Measurements from ENCODE around the gene EPN3.
A peak's percentile ranks its signal among the peaks of the same experiment; 100 is the strongest.

The EPN3 gene

GRCh38 chr17:50532452-50533024 is at the start of gene EPN3:
EPN3 (plus strand) TSS chr17:50532735; CDS start chr17:50536557, 3,822 bp downstream.
- H3K27ac Mint-ChIP-seq = no peak within 1 kb of the TSS
- no peaks in the 10 kb centered on the region for H3K9me3 Mint-ChIP-seq (ENCODE audit: low read depth)
- H3K27me3 Mint-ChIP-seq = peaks cover 34% of the 10 kb centered on the region
- peaks cover 23% of the 10 kb centered on the region for H3K4me1 Mint-ChIP-seq (ENCODE audit: low read depth)
- peaks cover 2% of the 10 kb centered on the region for H3K36me3 Mint-ChIP-seq
- peak within 1 kb of the TSS; percentile 61 for H3K4me3 Mint-ChIP-seq

GRCh38 chr17:50483266-50483665 is 49.3 kb upstream of the EPN3 start:
- Mint-ChIP-seq H3K27ac (no peak overlapping the region), H3K4me3 (no peak overlapping the region), H3K36me3 (peaks cover 2% of the 10 kb centered on the region), H3K27me3 (no peaks in the 10 kb centered on the region), H3K4me1 (ENCODE audit: low read depth) (peaks cover 23% of the 10 kb centered on the region), H3K9me3 (ENCODE audit: low read depth) (no peaks in the 10 kb centered on the region)

DNA sequence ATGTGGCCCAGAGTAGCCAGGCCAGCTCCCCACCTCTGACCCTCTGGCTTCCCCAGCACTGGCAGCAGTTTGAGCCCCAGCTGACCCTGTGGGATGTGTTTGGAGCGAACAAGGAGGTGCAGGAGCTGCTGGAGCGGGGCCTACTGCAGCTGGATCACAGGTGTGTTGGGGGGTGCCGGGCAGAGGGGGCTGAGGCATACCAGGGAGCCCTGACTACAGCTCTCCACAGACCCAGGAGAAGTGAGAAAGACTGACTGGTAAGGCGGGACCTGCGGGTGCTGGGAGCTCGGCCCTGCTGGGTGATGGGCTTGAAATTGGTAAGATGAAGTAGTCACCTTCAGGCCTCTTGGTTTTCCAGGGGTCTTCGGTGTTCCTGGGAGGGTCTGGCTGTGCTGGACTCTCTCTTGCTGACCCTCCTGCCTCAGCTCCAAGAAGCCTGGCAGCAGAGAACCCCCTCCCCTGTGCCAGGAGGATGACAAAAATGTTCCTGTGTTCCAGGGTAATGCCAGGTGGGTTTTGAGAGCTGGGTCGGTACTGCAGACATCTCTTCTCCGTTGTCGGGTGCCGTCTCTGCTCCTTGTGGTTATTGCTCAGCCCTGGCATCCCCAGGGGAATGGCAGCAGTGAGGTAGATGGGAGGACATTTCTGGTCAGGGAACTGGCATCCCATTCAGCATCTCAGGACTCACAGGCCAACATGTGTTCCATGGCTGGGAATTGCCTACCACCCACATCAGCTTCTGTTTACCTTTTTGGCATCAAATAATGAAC is 48.0 kb upstream of the EPN3 start:
- Mint-ChIP-seq H3K4me1 (ENCODE audit: low read depth) (peaks cover 18% of the 10 kb centered on the region), H3K27me3 (no peaks in the 10 kb centered on the region), H3K9me3 (ENCODE audit: low read depth) (no peaks in the 10 kb centered on the region), H3K4me3 (no peak overlapping the region), H3K27ac (no peak overlapping the region), H3K36me3 (peaks cover 2% of the 10 kb centered on the region)

DNA sequence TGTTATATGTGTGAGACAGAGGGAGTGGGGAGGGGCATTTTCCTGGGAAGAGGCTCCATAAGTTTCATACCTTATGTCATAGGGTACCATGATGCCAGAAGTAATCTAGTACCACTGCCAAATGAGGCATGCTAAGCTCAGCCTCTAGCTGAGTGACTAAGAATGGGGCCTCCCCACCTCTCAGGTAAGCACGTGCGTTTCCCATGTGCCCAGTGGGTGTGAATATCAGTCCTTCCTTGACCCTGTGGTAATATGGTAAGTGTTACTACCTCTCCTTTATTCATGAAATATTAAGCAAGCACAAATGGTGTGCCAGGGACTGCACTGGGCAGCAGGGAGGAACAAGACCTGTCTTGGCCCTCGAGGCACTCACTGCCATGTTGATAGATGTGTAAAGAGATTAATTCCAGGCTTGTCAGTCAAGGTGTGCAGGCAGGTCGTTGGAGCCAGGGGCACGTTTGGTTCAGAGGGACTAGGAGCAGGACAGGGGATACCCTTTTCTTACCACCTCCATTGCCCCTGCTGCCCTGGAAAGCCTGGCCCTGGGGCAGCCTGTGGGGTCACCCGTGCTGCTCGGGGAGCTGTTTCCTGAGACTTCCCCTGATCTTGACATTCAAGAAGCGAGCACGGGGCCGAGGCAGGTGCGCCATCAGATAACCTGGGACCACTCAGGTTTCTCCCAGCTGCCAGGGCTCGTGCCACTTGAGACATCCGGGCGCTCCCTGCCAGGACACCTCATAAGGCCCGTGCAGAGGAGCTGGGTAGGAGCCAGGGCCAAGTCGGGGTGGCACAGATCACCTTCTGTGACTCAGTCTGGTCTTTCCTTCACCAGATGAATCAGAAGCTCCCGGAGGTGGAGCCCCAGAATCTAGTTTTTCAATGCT is 45.1 kb upstream of the EPN3 start:
- Mint-ChIP-seq H3K9me3 (ENCODE audit: low read depth) (no peaks in the 10 kb centered on the region), H3K4me1 (ENCODE audit: low read depth) (peaks cover 6% of the 10 kb centered on the region), H3K36me3 (peaks cover 4% of the 10 kb centered on the region), H3K27me3 (no peaks in the 10 kb centered on the region), H3K27ac (no peak overlapping the region), H3K4me3 (no peak overlapping the region)

DNA sequence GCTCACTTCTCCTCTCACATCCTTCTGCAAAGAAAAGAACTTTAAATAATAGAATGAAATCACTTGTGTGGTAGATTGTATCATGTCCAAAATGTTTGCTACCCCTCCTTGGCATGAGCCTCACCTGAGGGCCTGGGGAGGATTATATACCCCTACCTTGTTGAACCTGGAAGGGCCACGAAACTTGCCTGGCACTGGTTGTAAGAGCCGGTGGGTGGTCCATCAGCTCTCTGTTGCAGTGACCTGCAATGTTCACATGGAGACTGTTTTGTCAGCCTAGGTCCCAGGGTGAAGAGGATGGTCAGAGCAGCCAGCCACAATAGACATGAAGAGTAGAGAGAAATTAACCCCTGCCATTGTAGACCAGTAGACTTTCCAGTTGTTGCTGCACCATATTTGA is 43.7 kb upstream of the EPN3 start:
- Mint-ChIP-seq H3K36me3 (peaks cover 2% of the 10 kb centered on the region), H3K27me3 (no peaks in the 10 kb centered on the region), H3K4me1 (ENCODE audit: low read depth) (peaks cover 2% of the 10 kb centered on the region), H3K4me3 (no peak overlapping the region), H3K9me3 (ENCODE audit: low read depth) (no peaks in the 10 kb centered on the region), H3K27ac (no peak overlapping the region)

DNA sequence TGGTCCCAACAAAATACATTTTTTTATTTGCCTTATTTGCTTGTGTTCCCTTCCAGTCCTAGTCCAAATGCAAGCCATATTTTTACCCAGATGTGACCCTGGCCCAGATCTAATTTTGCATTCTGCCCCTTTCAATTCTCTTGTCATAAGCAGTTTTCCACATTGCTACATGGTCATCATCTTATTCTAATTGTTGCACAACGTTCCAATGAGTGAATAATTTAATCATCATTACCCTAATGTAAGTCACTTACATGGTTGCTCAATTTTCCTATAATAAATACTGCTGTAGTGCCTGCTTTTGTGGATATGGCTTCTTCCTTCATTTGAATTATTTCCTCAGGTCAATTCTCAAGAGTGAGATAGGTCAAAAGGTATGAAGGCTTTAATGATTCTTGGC is 41.0 kb upstream of the EPN3 start:
- H3K4me1 Mint-ChIP-seq (ENCODE audit: low read depth) = peaks cover 2% of the 10 kb centered on the region
- no peaks in the 10 kb centered on the region for H3K9me3 Mint-ChIP-seq (ENCODE audit: low read depth)
- H3K27me3 Mint-ChIP-seq = no peaks in the 10 kb centered on the region
- H3K4me3 Mint-ChIP-seq = no peak overlapping the region
- peaks cover 2% of the 10 kb centered on the region for H3K36me3 Mint-ChIP-seq
- H3K27ac Mint-ChIP-seq = no peak overlapping the region

GRCh38 chr17:50492214-50492613 is 40.3 kb upstream of the EPN3 start:
- H3K4me1 Mint-ChIP-seq (ENCODE audit: low read depth) = peaks cover 2% of the 10 kb centered on the region
- no peaks in the 10 kb centered on the region for H3K9me3 Mint-ChIP-seq (ENCODE audit: low read depth)
- no peak overlapping the region for H3K4me3 Mint-ChIP-seq
- no peaks in the 10 kb centered on the region for H3K27me3 Mint-ChIP-seq
- H3K27ac Mint-ChIP-seq = no peak overlapping the region
- H3K36me3 Mint-ChIP-seq = peaks cover 2% of the 10 kb centered on the region

- no peaks in the 10 kb centered on the region for H3K9me3 Mint-ChIP-seq (ENCODE audit: low read depth)
- peaks cover 2% of the 10 kb centered on the region for H3K36me3 Mint-ChIP-seq
- no peak overlapping the region for H3K4me3 Mint-ChIP-seq
- no peak overlapping the region for H3K27ac Mint-ChIP-seq
- no peaks in the 10 kb centered on the region for H3K27me3 Mint-ChIP-seq
- H3K4me1 Mint-ChIP-seq (ENCODE audit: low read depth) = no peaks in the 10 kb centered on the region
These were observed 38.8 kb upstream of the EPN3 start for GRCh38 chr17:50493744-50494143.

DNA sequence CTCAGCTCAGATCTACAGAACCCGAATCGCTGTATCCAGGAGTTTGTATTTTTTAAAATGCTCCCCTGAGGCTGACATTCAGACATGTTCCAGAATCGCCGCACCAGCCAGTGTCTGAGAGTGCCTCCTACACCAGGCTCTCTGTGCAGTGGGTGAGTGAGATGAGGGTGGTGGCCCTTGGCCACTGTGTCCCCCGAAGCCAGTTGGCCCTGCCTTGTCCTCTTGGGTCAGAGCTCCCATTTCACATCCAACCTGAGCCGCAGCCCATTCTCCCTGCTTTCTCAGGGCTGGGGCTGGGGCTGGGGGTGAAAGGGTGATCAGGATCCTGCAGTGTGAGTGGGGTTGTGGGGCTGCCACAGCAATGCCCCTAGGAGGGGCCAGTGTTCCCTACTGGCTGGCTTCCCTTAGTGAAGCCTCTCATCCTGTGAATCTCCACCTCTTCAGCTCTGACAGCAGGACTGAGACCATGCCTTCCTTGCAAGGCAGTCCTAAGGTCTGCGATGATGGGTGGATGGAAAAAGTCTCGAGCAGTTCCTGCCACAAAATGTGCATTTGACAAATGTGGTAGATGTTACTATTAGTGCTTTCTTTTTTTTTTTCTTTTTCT is 37.2 kb upstream of the EPN3 start:
- Mint-ChIP-seq H3K27ac (no peak overlapping the region), H3K36me3 (peaks cover 2% of the 10 kb centered on the region), H3K4me1 (ENCODE audit: low read depth) (no peaks in the 10 kb centered on the region), H3K9me3 (ENCODE audit: low read depth) (no peaks in the 10 kb centered on the region), H3K27me3 (no peaks in the 10 kb centered on the region), H3K4me3 (no peak overlapping the region)

DNA sequence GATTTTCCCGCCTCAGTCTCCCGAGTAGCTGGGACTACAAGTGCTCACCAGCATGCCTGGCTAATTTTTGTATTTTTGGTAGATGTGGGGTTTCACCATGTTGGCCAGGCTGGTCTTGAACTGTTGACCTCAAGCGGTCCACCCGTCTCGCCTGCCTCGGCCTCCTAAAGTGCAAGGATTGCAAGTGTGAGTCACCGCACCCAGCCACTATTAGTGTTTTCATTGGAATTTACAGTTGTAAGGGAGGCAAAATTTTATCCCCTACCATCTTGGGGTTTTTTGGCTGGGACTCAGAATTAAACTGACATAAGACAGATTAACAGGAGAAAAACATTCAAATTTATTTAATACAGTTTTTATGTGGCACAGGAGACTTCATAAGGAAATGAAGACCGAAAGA is 36.6 kb upstream of the EPN3 start:
- Mint-ChIP-seq H3K27me3 (no peaks in the 10 kb centered on the region), H3K36me3 (peaks cover 2% of the 10 kb centered on the region), H3K9me3 (ENCODE audit: low read depth) (no peaks in the 10 kb centered on the region), H3K4me1 (ENCODE audit: low read depth) (no peaks in the 10 kb centered on the region), H3K27ac (no peak overlapping the region), H3K4me3 (no peak overlapping the region)

DNA sequence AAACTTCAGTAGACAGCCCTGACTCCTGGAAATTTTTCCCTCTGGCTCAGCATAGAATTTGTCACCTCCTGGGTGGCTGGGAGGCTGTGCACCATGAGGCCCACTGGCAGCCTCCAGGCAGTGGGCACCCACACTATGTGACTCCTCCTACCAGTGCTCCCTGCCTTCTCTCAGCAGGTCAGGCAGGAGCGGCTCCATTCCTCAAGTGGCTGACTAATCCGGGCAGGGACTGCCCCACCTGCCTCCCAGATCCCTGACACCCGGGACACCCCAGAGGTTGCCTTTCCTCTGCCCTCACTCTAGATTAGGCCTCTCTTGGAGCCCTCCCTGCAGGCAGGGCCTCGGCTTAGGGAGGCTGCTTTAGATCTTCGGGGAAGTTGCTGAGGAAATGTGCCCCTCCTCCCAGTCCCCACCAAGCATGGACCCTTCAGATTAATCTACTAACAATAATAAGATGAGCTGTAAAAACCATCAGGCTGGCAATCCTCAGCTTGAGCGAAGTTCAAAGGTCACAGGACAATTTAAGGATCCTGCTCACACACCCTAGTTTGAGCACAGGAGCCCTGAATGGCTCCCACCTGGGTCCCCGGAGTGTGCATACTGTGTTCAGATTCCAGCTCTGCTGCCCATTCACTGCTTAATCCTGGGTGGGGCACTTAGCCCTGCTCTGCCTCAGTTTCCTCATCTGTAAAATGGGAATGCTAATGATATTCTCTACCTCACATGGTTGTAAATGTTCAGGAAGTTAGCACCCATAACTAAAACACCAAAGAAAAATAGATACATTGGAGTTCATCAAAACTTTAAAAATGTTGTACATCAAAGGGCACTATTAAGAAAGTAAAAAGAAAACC is 34.3 kb upstream of the EPN3 start:
- Mint-ChIP-seq H3K4me1 (ENCODE audit: low read depth) (no peaks in the 10 kb centered on the region), H3K4me3 (no peak overlapping the region), H3K27ac (no peak overlapping the region), H3K36me3 (no peaks in the 10 kb centered on the region), H3K27me3 (no peaks in the 10 kb centered on the region), H3K9me3 (ENCODE audit: low read depth) (no peaks in the 10 kb centered on the region)

DNA sequence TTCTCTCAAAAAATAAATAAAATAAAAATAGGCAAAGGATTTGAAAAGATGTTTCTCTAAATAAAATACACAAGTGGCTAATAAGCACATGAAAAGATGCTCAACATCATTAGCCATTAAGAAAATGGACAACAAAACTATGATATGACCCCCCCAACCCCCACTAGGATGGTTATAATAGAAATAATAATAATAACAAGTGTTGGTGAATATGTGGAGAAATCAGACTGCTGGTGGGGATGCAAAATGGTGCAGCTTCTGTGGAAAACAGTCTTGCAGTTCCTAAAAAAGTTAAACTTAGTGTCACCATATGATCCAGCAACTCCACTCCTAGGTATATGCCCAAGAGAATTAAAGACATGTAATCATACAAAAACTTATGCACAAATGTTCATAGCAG is 33.3 kb upstream of the EPN3 start:
- peaks cover 7% of the 10 kb centered on the region for H3K4me1 Mint-ChIP-seq (ENCODE audit: low read depth)
- H3K36me3 Mint-ChIP-seq = no peaks in the 10 kb centered on the region
- H3K27ac Mint-ChIP-seq = no peak overlapping the region
- H3K9me3 Mint-ChIP-seq (ENCODE audit: low read depth) = no peaks in the 10 kb centered on the region
- no peak overlapping the region for H3K4me3 Mint-ChIP-seq
- no peaks in the 10 kb centered on the region for H3K27me3 Mint-ChIP-seq

DNA sequence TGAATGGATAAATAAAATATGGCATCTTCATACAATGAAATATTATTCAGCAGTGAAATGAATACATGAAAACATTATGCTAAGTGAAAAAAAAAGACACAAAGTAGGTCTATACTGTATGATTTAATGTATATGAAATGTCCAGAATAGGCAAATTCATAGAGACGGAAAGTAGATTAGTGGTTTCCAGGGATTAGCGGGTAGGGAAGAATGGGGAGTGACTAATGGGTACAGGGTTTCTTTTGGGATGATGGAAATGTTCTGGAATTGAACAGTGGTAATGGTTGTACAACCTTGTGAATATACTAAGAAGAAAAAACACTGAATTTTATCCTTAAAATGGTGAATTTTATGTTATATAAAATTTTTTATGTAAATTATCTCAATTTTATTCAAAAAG is 32.8 kb upstream of the EPN3 start:
- Mint-ChIP-seq H3K27me3 (no peaks in the 10 kb centered on the region), H3K27ac (no peak overlapping the region), H3K4me3 (no peak overlapping the region), H3K9me3 (ENCODE audit: low read depth) (no peaks in the 10 kb centered on the region), H3K36me3 (no peaks in the 10 kb centered on the region), H3K4me1 (ENCODE audit: low read depth) (peaks cover 11% of the 10 kb centered on the region)

GRCh38 chr17:50501054-50501453 is 31.5 kb upstream of the EPN3 start:
- no peak overlapping the region for H3K4me3 Mint-ChIP-seq
- no peaks in the 10 kb centered on the region for H3K9me3 Mint-ChIP-seq (ENCODE audit: low read depth)
- H3K4me1 Mint-ChIP-seq (ENCODE audit: low read depth) = peaks cover 24% of the 10 kb centered on the region
- no peaks in the 10 kb centered on the region for H3K27me3 Mint-ChIP-seq
- no peaks in the 10 kb centered on the region for H3K36me3 Mint-ChIP-seq
- no peak overlapping the region for H3K27ac Mint-ChIP-seq

Data from activated naive CD8-positive, alpha-beta T cell (primary cell).